H1 (cell line): Measurements from ENCODE around the gene BATF2. TPM values are rescaled to one million over a fixed set of nuclear protein-coding genes. Genes with fewer than 3 reads are reported as not detected.

Experiments used
- CTCF ChIA-PET: fragments of 300-600 bp; sonication (Branson Sonifier 250); formaldehyde crosslinking; loops from one replicate; lab custom pipeline; 2021; ENCODE audit not compliant: partially characterized antibody; lab: Charles Lee
- POLR2A ChIA-PET: fragments of 300-600 bp; sonication (Branson Sonifier 250); formaldehyde crosslinking; loops from one replicate; lab custom pipeline; 2021; ENCODE audit warnings: inconsistent platforms; ENCODE audit not compliant: partially characterized antibody; lab: Charles Lee
- DNase-seq, 2 experiments: peaks; one replicate each; pipeline versions ENCODE4 v3.0.0 to v3.0.0-alpha.2; 2010 to 2022; ENCODE audit warnings: low spot score in 2 of 2, low read depth in 1 of 2, mixed read lengths in 1 of 2
- FAIRE-seq: peaks from 2 replicates; lab custom pipeline; 2011; peaks lifted over from hg19 to GRCh38; lab: Jason Lieb, UNC
- H2AFZ ChIP-seq: 2 replicates; pipeline ENCODE4 v1.8.1; 2012; ENCODE audit warnings: low read length, inconsistent platforms
- H2AK5ac ChIP-seq: 2 replicates; pipeline ENCODE4 v1.6.1; 2013; ENCODE audit warnings: low read depth, low read length
- H2BK120ac ChIP-seq: replicated peaks from 2 replicates; pipeline ENCODE3; 2013; ENCODE audit warnings: low read depth, low read length, inconsistent platforms
- H2BK12ac ChIP-seq: 2 replicates; pipeline ENCODE4 v1.6.1; 2013; ENCODE audit warnings: low read depth, low read length
- H2BK15ac ChIP-seq: 2 replicates; pipeline ENCODE4 v1.6.1; 2013; ENCODE audit warnings: low read length
- H2BK20ac ChIP-seq: 2 replicates; pipeline ENCODE4 v1.6.1; 2013; ENCODE audit warnings: low read length
- H2BK5ac ChIP-seq: 2 replicates; pipeline ENCODE4 v1.6.1; 2013; ENCODE audit warnings: low read depth, low read length
- H3K14ac ChIP-seq: 2 replicates; pipeline ENCODE4 v1.6.1; 2013; ENCODE audit warnings: inconsistent platforms; ENCODE audit not compliant: insufficient read length
- H3K18ac ChIP-seq: 2 replicates; pipeline ENCODE4 v1.6.1; 2013; ENCODE audit warnings: low read length; ENCODE audit errors: extremely low read depth
- H3K23ac ChIP-seq: 2 replicates; pipeline ENCODE4 v1.6.1; 2013; ENCODE audit warnings: inconsistent platforms; ENCODE audit not compliant: insufficient read length
- H3K23me2 ChIP-seq: 2 replicates; pipeline ENCODE4 v1.6.1; 2013; ENCODE audit warnings: low read depth, low read length
- H3K27ac ChIP-seq: 2 replicates; pipeline ENCODE4 v1.6.1; 2011; ENCODE audit warnings: low read depth, low read length, inconsistent platforms
- H3K27me3 ChIP-seq, 4 experiments: replicated peaks in 1 of 4; 1 replicate in 1 of 4; 2 replicates in 3 of 4; pipeline versions ENCODE4 v1.6.1 to v1.8.1; 2011 to 2013; ENCODE audit warnings: low read length in 3 of 4, mild to moderate bottlenecking in 3 of 4, inconsistent platforms in 2 of 4, mixed read lengths in 2 of 4, moderate library complexity in 1 of 4; ENCODE audit not compliant: control insufficient read depth in 3 of 4, insufficient read depth in 3 of 4; ENCODE audit errors: extremely low read depth in 1 of 4
- H3K36me3 ChIP-seq, 4 experiments: 2 replicates each; pipeline versions ENCODE4 v1.6.1 to v1.8.1; 2011 to 2013; ENCODE audit warnings: mild to moderate bottlenecking in 4 of 4, low read length in 3 of 4, moderate library complexity in 2 of 4, control low read depth in 1 of 4, inconsistent platforms in 1 of 4; ENCODE audit not compliant: insufficient read depth in 4 of 4, control insufficient read depth in 2 of 4
- H3K4ac ChIP-seq: replicated peaks from 2 replicates; pipeline ENCODE3; 2013; ENCODE audit warnings: low read length, low read depth, mixed read lengths, inconsistent platforms; ENCODE audit not compliant: insufficient read length
- H3K4me1 ChIP-seq, 4 experiments: replicated peaks in 1 of 4; 1 replicate in 1 of 4; 2 replicates in 3 of 4; pipeline versions ENCODE4 v1.6.1 to v1.8.1; 2011 to 2013; ENCODE audit warnings: low read length in 3 of 4, inconsistent platforms in 2 of 4, mixed read lengths in 1 of 4; ENCODE audit not compliant: insufficient read depth in 4 of 4, control insufficient read depth in 3 of 4
- H3K4me2 ChIP-seq, 2 experiments: 2 replicates each; pipeline versions ENCODE4 v1.6.1 to v1.8.1; 2011 to 2013; ENCODE audit warnings: low read depth in 2 of 2, low read length in 2 of 2, control low read depth in 1 of 2, inconsistent platforms in 1 of 2, mild to moderate bottlenecking in 1 of 2; ENCODE audit not compliant: insufficient read depth in 1 of 2
- H3K4me3 ChIP-seq, 4 experiments: fragments of 200-600, 300-600 bp in 1 of 4; sonication (generic), shearing (Covaris generic), sonication (Bioruptor Twin) in 1 of 4; 2 replicates each; pipeline versions ENCODE4 v1.5.1 to v1.8.1; 2011 to 2016; ENCODE audit warnings: low read length in 4 of 4, low read depth in 3 of 4, control low read depth in 2 of 4, inconsistent platforms in 2 of 4, mild to moderate bottlenecking in 2 of 4, mixed read lengths in 1 of 4, moderate library complexity in 1 of 4; ENCODE audit not compliant: insufficient read depth in 2 of 4; ENCODE audit errors: extremely low read depth in 1 of 4
- H3K56ac ChIP-seq: replicated peaks from 2 replicates; pipeline ENCODE3; 2013; ENCODE audit warnings: low read depth, mild to moderate bottlenecking, mixed read lengths, low read length, inconsistent platforms; ENCODE audit not compliant: insufficient read length
- H3K79me1 ChIP-seq: 2 replicates; pipeline ENCODE4 v1.6.1; 2013; ENCODE audit warnings: low read depth, low read length, control low read depth
- H3K79me2 ChIP-seq, 2 experiments: 2 replicates each; pipeline versions ENCODE4 v1.6.1 to v1.8.1; 2012 to 2013; ENCODE audit warnings: low read length in 2 of 2, mild to moderate bottlenecking in 2 of 2, inconsistent platforms in 1 of 2; ENCODE audit not compliant: insufficient read depth in 2 of 2, control insufficient read depth in 1 of 2
- H3K9ac ChIP-seq, 4 experiments: replicated peaks in 1 of 4; 1 replicate in 1 of 4; 2 replicates in 3 of 4; pipeline versions ENCODE4 v1.6.1 to v1.8.1; 2011 to 2013; ENCODE audit warnings: low read depth in 3 of 4, low read length in 3 of 4, control low read depth in 2 of 4, mild to moderate bottlenecking in 2 of 4, moderate library complexity in 2 of 4, inconsistent platforms in 1 of 4; ENCODE audit errors: extremely low read depth in 1 of 4
- H3K9me3 ChIP-seq, 2 experiments: 2 replicates each; pipeline versions ENCODE4 v1.6.1 to v1.8.1; 2012 to 2013; ENCODE audit warnings: mild to moderate bottlenecking in 2 of 2, moderate library complexity in 2 of 2, control low read depth in 1 of 2, inconsistent platforms in 1 of 2, low read depth in 1 of 2, low read length in 1 of 2, mixed read lengths in 1 of 2; ENCODE audit not compliant: insufficient read depth in 2 of 2
- H4K20me1 ChIP-seq, 2 experiments: replicated peaks in 1 of 2; 2 replicates each; pipeline versions ENCODE3 to v1.8.1; 2011 to 2013; ENCODE audit warnings: inconsistent platforms in 2 of 2, low read length in 2 of 2, mild to moderate bottlenecking in 1 of 2; ENCODE audit not compliant: insufficient read depth in 2 of 2, control insufficient read depth in 1 of 2
- H4K5ac ChIP-seq: 2 replicates; pipeline ENCODE4 v1.6.1; 2013; ENCODE audit warnings: low read length, low read depth, mixed read lengths, inconsistent platforms; ENCODE audit not compliant: insufficient read length
- H4K8ac ChIP-seq: 2 replicates; pipeline ENCODE4 v1.8.0; 2013; ENCODE audit warnings: mild to moderate bottlenecking, moderate library complexity, low read length, inconsistent platforms; ENCODE audit not compliant: insufficient read depth; ENCODE audit errors: extremely low read depth
- H4K91ac ChIP-seq: replicated peaks from 2 replicates; pipeline ENCODE3; 2013; ENCODE audit warnings: low read length, mixed read lengths, inconsistent platforms; ENCODE audit not compliant: insufficient read length
- SIN3A ChIP-seq, 2 experiments: IDR thresholded peaks in 1 of 2; conservative IDR thresholded peaks in 1 of 2; 2 replicates each; pipeline ENCODE4 v1.6.1; 2011 to 2012; ENCODE audit warnings: low read length in 2 of 2, improper control_type of control experiment in 1 of 2, low read depth in 1 of 2, mild to moderate bottlenecking in 1 of 2
- TBP ChIP-seq: IDR thresholded peaks from 2 replicates; pipeline ENCODE4 v1.6.1; 2011; ENCODE audit warnings: low read depth, low read length, improper control_type of control experiment
- WGBS, 2 experiments: shearing (Covaris generic) in 1 of 2; methylation state at CpG; one replicate each; pipeline versions ENCODE4 v1.1.6 to v1.1.7; 2013 to 2015; ENCODE audit warnings: low lambda C conversion rate in 2 of 2, mixed read lengths in 2 of 2, inconsistent platforms in 1 of 2, low coverage in 1 of 2, missing lambda C conversion rate in 1 of 2; ENCODE audit not compliant: insufficient replicate concordance in 2 of 2, insufficient coverage in 1 of 2, insufficient read length in 1 of 2; ENCODE audit errors: extremely low coverage in 1 of 2, missing lambda C conversion rate in 1 of 2; 5-methylcytosine and 5-hydroxymethylcytosine counted together
- polyA plus RNA-seq, 7 experiments: library from polyadenylated mRNA; depleted of rRNA in 3 of 7; stranded (reverse) in 5 of 7; unstranded in 2 of 7; fragments of >200 nt in 5 of 7; fragments of 200-250 nt in 2 of 7; gene quantifications; 1 replicate in 5 of 7; 2 replicates in 1 of 7; 4 replicates in 1 of 7; pipeline versions ENCODE4 v1.2.1 to v1.2.3, GENCODE V29; 2011 to 2013; ENCODE audit warnings: missing spikeins in 2 of 7, mixed read lengths in 2 of 7
- total RNA-seq: library from RNA; stranded (reverse); fragmentation: NEBNext Ultra II Directional; extraction: Animal tissue kit (Norgen Biotek cat#: 25700); gene quantifications from 2 replicates; pipeline ENCODE4 v1.2.1, GENCODE V29; 2021
- TF ChIP-seq, protein P1 (sequence below), 3 experiments: IDR thresholded peaks; 1 replicate in 2 of 3; 2 replicates in 1 of 3; pipeline versions ENCODE4 v1.5.1 to v1.6.1; 2011; ENCODE audit warnings: low read length in 3 of 3, mild to moderate bottlenecking in 3 of 3, inconsistent platforms in 2 of 3, low read depth in 1 of 3, moderate library complexity in 1 of 3; ENCODE audit not compliant: insufficient read depth in 1 of 3; ENCODE audit errors: control extremely low read depth in 1 of 3

Gene BATF2
- total and polyA plus RNA-seq, 2 of the 8 experiments (the other 6 are each of a cell fraction or from before 2014, with no cell fraction given) = 1.4 to 3.1 TPM

DNA sequence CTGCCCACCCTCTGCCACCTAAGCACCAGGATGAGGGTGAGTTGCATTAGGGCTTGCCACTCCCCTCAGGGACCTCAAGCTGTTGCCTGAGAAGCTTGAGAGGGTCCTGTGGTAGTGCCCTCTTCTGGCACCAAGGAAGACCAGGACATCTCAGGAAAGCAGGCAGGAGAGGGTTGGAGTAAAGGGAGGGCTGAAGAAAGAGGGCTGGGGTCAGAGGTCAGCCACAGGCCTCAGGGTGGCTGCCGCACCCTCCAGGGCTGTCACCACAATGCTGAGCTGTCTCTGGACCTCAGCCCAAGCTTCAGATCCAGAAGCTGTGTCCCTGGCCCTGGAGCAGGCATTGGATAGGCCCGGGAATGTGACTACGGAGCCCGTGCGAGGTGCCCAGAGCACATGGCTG lies 48.3 kb upstream of the BATF2 start:
- POLR2A ChIA-PET = interaction anchor here (0.6 to 1.3 kb wide), 4 partner anchors 31 to 38 kb away, joined by 3 to 4 read pairs (median 3); no protein-coding TSS in a partner anchor

More for the DNA sequence above, 48.3 kb upstream of the BATF2 start:
- Histone ChIP-seq H3K4me3 (no peak overlapping the region), H2BK5ac (no peak overlapping the region), H4K20me1 (peaks cover 11 to 13% of the 10 kb centered on the region in 2 experiments), H4K91ac (no peak overlapping the region), H3K9me3 (no peaks in the 10 kb centered on the region), H4K8ac (no peak overlapping the region), H2AK5ac (no peak overlapping the region), H3K18ac (no peak overlapping the region), H3K14ac (no peak overlapping the region), H3K4ac (no peak overlapping the region), H2BK15ac (no peak overlapping the region), H2AFZ (no peak overlapping the region), H3K56ac (no peak overlapping the region), H3K36me3 (peaks cover 3 to 12% (median 6%) of the 10 kb centered on the region in 4 experiments; a peak in 4 of 8 replicates), H2BK20ac (no peak overlapping the region), H3K79me2 (peaks cover 0 to 16% of the 10 kb centered on the region in 2 experiments; a peak in 2 of 4 replicates), H3K27me3 (peaks cover 0 to 9% (median 3%) of the 10 kb centered on the region in 4 experiments; a peak in 3 of 7 replicates), H3K9ac (no peak overlapping the region), H2BK120ac (no peak overlapping the region), H3K4me2 (no peak overlapping the region), H3K4me1 (peaks cover 0 to 10% (median 7%) of the 10 kb centered on the region in 4 experiments; a peak in 5 of 7 replicates), H3K27ac (no peak overlapping the region), H4K5ac (no peak overlapping the region), H3K79me1 (peaks cover 2% of the 10 kb centered on the region), H2BK12ac (no peak overlapping the region), H3K23ac (no peak overlapping the region), H3K23me2 (no peaks in the 10 kb centered on the region; the same call in 1 of the 2 replicates)
- WGBS, 2 experiments = 98% methylated on average over 4 of the region's 5 CpGs; no CpG with 5 or more reads in 1 of the 2 experiments
- CTCF ChIA-PET = interaction anchor here (0.7 to 2.3 kb wide), 11 partner anchors 9 to 196 kb away, joined by 3 to 12 read pairs (median 5); partner anchors contain the start of gene ARL2
- FAIRE-seq (no peak), DNase-seq (no peak)
- TF ChIP-seq, protein P1, sequence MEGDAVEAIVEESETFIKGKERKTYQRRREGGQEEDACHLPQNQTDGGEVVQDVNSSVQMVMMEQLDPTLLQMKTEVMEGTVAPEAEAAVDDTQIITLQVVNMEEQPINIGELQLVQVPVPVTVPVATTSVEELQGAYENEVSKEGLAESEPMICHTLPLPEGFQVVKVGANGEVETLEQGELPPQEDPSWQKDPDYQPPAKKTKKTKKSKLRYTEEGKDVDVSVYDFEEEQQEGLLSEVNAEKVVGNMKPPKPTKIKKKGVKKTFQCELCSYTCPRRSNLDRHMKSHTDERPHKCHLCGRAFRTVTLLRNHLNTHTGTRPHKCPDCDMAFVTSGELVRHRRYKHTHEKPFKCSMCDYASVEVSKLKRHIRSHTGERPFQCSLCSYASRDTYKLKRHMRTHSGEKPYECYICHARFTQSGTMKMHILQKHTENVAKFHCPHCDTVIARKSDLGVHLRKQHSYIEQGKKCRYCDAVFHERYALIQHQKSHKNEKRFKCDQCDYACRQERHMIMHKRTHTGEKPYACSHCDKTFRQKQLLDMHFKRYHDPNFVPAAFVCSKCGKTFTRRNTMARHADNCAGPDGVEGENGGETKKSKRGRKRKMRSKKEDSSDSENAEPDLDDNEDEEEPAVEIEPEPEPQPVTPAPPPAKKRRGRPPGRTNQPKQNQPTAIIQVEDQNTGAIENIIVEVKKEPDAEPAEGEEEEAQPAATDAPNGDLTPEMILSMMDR (IDR thresholded peaks at IDR 0.05; ENCODE audit: control extremely low read depth in 1 of 3, insufficient read depth in 1 of 3, low read depth in 1 of 3, low read length in 3 of 3) = peak in 2 of 3 experiments; percentile 16 to 17; a peak in 1 of 4 replicates
- TF ChIP-seq TBP = no peak
- TF ChIP-seq SIN3A (conservative IDR thresholded peaks at IDR 0.05 in 1 of 2, IDR thresholded peaks at IDR 0.05 in 1 of 2; ENCODE audit: low read depth in 1 of 2, low read length in 2 of 2) = no peak
